HG02840 (cell line): Measurements from ENCODE around the gene GNG13.
"Not testable (repeated sequence)": the region's sequence is repeated elsewhere in the genome, so short reads cannot be mapped to it uniquely, and the experiment has no call there.

Source experiments
- ATAC-seq: cut with Tn5 transposase; IDR thresholded peaks from one replicate; pipeline ENCODE4 v1.9.1; 2021; ENCODE audit warnings: mild to moderate bottlenecking, moderate library complexity, moderate number of reproducible peaks; ENCODE audit not compliant: unreplicated experiment, low FRiP score

Gene GNG13

DNA sequence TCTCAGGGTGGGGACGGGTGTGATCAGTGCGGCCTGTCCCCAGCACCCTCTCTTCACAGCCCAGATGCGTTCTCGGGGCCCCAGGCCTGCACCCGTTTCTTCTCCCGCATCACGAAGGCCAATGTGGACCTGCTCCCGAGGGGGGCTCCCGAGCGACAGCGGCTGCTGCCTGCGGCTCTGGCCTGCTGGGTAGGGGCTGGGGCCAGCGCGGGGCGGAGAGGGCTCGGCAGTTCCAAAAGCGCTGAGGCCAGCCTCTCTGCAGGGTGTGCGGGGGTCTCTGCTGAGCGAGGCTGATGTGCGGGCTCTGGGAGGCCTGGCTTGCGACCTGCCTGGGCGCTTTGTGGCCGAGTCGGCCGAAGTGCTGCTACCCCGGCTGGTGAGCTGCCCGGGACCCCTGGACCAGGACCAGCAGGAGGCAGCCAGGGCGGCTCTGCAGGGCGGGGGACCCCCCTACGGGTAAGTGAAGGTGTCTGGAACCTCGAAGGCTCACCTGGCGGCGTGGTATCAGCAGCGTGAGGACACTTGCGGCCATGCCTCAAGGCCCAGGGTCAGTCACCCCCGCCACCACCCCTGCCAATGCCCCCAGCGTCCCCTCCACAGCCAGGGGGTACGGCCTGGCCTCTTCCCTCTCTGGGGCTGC lies 35.6 kb downstream of the GNG13 start:
- no peak for ATAC-seq

DNA sequence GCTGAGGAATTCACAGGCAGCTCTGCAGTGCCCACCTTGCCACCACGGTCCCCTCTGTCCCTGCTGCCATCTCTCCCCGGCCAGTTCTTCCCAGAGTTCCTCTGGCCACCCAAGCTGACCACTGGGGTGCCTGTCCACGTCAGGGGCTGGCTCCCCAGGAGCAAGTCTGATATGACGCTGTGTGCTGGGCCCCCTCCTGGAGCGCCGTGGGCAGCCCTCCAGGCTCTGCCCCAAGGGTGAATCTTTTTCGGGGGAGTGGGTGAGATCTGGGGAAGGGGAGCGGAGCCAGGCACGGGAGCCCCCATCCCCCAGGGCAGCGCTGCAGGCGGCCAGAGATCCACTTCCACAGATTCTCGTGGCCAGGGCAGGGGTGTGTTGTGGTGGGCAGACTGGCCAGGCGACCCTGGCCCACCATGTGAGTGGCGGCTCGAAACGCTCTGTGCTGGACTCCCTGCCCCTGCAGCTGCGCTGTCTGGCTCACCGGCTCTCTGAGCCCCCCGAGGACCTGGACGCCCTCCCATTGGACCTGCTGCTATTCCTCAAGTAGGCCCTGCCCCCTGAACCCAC lies 36.3 kb downstream of the GNG13 start:
- ATAC-seq, result no peak

DNA sequence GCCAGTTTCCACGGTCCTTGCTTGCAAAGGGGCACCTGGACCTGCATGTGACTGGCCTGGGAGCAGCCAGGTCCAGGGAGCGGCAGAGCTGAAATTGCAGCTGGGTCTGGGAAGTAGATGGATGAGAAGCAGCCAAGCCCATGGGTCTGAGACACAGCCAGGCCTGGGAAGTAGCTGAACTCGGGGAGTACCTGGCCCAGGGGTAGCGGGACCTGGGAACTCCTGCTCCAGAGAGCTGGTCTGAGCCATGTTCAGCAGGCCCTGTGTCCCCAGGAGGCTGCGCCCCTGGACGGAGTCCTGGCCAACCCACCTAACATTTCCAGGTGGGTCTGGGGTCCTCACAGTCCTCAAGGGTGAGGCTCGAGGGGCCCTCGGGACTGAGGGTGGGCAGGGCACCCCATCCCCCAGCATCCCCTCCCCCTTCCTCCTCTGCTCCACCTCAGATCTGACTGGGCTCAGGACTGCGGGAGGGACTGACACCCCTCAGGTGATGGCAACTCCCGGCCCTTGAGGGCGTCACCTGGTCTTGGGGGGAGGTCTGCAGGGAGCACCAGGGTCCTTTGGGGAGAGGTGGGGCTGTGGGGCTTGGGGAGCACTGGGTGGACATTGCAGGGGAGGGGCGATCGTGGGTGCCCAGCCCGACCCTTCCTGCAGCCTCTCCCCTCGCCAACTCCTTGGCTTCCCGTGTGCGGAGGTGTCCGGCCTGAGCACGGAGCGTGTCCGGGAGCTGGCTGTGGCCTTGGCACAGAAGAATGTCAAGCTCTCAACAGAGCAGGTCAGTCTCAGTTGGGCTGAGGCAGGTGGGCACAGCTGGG lies 37.0 kb downstream of the GNG13 start:
- ATAC-seq, result no peak

DNA sequence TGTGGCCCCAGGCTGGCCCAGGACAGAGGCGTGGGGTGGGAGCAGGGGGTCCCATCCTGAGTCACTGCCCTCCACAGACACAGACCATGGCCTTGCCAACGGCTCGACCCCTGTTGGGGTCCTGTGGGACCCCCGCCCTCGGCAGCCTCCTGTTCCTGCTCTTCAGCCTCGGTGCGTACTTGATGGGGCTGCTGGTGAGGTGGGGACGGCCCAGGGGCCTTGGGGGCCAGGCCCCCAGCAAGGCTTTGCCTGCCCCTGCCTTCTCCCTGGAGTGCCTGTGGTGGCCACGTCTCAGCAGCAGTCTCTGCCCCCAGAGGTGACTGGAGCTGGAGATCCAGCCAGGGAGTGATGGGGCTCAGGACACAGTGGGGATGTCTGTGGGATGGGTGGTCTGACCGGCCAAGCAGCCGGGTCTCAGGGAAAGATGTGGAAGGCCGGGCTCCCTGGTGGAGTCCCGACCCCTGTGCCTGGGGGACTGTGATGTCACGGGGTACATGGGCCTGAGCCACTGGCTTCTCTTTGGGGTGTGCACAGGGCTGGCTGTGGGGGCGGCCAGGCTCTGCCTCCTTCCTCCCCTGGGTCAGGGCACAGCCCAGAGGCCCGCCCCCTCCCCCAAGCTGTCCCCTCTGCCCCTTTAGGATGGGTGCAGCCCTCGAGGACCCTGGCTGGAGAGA lies 37.8 kb downstream of the GNG13 start:
- no peak for ATAC-seq

DNA sequence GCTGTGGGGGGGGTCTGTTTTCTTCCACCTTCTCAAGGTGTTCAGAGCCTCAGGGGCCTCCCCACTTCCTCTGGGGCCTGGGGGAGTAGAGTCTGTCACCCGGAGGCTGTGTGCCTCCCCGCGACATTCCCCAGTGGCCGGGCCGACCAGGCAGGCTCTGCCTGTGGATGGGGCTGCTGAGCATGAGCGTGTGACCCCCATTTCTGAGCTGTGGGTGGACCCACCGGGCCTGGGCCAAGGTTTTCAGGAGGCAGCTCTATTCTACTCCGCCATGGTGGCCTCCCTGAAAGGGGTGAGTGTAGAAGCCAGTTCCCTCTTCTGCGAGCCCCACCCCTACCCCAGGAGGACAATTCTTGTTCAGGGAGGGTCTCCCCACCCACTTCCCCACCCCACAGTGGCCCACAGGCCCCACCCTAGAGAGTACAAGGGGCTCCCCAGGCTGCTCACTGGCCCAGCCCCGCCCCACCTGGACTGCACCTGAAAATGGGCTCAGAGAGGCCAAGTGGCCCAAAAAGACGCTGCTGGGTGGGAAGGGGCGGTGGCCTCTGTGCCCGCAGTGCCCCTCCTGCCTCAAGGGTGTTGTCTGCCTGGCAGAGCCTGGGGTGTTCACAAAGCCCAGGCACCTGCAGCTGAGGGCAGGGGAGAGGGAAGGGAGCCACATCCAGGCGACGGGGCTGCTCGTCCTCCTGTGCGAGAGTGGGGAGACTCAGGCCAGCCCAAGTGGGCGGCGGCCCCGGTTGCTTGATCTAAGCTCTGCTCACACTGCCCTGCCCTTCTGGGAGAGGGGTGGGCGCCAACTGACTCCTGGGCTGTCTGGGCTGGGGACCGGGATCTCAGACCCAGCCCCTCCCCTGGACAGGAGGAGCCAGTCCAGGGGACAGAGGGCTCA lies 38.7 kb downstream of the GNG13 start:
- ATAC-seq, result no peak

DNA sequence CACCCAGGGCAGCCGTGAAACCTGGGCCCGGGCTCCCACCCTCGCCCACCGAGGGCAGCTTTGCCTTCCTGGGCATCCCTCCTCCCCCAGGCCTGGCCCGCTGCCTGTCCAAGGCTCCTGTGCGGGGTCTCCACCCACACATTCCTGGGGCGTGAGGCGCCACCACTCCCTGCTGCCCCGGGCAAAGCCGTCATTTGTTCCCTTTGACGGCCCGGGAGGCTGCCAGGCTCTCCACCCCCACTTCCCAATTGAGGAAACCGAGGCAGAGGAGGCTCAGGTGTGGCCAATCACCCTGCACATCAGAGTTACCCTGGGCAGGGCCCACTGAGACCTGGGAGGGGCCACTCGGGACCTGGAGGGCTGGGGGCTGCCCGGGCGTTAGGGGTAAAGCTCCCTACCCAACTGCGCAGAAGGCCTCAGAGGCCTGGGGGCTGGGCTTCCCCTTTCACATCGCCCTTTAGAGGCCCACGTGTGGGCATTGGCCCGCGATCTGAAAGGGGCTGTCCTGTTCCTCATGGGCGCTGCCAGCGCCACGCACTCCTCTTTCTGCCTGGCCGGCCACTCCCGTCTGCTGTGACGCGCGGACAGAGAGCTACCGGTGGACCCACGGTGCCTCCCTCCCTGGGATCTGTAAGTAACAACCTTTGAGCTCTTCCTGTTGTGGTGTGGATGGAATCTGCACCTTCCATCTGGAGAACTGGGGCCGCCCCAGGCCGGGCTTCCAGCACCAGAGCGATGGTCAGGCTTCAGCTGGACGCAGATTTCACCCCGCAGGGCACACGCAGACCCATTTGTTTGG lies 39.8 kb downstream of the GNG13 start, which contains the start of gene MSLN:
Gene MSLN, plus strand, starts transcription at position 190 of the 799 bp plus-strand sequence. CDS start 1,947 bp downstream, outside the sequence.
- ATAC-seq, result no peak

DNA sequence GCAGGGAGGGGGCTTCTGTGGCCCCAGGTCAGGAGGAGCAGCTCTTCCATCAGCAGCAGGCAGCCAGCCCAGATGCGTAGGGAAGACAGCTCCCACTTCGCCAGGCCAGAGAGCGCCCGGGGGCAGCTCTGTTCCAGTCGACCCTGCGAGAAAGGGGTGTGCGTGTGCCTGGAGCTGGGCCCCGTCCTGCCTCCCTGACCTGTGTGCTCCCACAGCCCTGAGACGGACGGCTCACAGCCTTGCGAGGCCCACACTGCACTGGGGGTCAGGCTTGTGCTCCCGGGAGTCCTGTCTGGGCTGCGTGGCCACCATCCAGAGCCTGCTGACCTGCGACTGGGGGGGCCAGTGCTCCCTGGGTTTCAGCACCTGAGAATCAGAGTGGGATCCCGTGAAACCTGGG lies 40.5 kb downstream of the GNG13 start:
- no peak for ATAC-seq

DNA sequence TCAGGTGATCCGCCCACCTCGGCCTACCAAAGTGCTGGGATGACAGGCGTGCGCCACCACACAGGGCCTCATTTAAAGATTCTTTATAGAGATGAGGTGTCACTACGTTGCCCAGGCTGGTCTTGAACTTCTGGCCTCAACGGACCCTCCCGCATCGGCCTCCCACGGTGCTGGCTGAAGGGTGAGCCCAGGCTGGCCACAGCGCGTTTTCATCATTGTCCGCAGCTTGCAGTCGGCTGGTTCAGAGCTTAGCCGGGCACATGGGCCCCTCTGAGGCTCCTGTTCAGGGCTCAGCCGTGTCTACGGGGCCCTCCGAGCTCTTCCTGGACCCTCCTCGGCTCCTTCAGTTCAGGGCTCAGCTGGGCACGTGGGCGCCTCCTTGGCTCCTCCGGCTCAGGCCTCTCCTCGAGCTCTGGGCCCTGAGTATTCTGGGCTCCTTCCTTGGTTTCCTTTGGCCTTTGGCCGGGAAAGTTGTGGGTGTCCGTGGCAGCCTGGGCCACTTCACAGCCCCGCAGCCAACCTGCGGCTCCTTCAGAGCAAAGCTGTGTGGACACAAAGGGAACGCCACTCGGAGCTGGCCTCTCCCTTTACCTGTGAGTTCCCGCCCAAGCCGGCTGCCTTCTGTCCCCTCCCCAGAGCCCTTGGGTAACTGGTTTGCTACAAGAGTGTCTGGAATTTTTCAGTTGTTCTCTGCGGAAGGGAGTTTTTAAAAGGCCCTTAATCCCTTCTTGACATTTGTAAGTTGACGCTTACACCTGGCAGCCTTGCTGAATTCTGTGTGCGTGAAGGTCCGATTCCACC lies 41.2 kb downstream of the GNG13 start:
- ATAC-seq, result no peak

DNA sequence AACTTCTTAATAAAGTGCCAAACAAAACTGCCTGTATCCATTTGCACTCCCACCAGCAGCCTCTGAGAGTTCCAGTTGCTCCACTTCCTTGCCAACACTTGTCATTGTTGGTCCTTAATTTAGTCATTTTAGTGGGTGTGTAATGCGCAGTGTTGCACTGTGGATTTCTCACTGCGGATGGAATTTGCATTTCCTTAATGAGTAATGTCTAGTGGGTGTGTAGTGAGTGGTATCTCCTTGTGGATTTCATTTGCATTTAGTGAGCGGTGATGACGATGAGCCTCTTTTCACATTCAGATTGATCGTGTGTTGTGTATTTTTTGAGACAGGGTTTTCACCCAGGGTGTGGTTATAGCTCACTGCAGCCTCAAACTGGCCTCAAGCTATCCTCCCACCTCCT lies 44.1 kb downstream of the GNG13 start:
- no peak for ATAC-seq

DNA sequence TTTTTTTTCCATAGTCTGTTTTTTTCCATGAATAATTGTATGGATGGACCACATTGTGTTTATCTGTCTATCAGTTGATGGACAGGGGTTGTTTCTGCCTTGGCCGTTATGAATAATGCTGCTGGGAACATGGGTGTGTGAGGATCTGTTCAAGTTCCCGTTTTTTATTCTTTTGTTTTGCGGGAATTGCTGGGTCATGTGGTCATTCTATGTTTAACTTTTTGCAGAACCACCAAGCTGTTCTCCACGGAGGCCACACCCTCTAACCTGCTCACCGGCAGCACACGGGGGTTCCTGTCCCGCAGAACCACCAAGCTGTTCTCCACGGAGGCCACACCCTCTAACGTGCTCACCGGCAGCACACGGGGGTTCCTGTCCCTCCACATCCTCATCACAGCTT lies 45.9 kb downstream of the GNG13 start:
- ATAC-seq, result no peak

DNA sequence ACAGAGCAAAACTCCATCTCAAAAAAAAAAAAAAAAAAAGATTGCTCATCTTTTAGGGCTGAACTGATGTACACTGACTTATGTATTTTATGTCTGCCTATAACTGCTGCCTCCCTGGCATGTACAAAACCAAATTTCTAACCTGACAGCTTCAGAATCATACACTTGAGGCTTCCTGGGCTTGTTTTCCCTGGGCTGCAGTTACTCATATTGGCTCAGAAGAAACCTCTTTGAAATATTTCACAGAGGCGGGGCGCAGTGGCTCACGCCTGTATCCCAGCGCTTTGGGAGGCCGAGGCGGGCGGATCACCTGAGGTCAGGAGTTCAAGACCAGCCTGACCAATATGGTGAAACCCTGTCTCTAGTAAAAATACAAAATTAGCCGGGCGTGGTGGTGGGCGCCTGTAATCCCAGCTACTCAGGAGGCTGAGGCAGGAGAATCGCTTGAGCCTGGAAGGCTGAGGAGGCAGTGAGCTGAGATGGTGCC lies 46.4 kb downstream of the GNG13 start:
- not testable (repeated sequence) for ATAC-seq

DNA sequence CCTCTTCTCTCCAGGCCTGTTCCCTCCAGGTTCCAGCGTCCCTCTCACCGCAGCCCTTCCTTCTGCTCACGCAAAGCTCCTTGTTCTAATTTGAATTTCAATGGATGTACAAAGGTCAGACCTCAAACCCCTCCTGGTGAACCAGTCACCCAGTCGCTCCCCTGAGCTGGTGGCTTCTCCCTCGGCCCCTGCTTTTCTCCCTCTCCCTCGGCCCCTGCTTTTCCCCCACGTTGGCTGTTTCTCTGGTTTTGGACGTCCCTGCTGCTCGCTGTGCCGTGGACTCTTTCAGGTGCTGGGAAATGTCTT lies 48.6 kb downstream of the GNG13 start:
- no peak for ATAC-seq

DNA sequence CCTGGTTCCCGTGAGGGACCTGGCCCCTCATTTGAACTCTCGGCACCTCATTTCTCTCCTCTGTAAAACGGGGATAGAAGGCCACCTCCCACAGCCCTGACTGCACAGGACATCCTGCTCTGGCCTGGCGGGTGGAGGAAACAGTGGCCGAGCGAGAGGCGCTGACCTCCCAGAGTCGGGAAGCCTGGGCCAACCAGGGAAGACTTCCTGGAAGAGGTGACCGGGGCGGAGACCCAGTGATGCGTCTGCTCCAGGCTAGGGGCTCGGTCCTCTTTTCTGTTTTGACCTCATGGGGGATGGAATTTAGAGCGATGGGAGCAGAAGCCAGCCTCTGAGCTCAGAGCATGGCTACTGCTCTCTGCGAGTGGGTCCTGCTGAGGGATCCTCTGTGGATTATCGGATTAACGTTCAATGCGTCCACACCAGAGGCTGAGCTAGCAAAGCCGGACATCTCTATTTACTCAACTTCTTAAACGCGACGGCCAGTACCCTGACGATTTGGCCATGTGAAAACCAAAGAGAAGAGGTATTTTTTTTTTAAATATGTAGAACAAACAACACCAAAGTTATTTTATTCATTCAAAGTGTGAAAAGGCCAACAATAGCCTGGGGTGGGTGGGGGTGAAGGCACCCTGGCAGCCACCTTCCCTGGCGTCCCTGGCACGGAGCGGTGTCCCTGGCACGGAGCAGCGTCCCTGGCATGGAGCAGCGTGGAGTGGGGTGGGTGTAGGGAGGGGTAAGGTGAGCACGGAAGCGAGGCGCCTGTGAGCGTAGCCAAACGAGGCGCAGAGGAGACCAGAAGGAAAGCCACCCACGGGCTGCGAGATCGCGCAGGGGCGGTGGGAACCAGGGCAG lies 49.2 kb downstream of the GNG13 start:
- no peak for ATAC-seq

DNA sequence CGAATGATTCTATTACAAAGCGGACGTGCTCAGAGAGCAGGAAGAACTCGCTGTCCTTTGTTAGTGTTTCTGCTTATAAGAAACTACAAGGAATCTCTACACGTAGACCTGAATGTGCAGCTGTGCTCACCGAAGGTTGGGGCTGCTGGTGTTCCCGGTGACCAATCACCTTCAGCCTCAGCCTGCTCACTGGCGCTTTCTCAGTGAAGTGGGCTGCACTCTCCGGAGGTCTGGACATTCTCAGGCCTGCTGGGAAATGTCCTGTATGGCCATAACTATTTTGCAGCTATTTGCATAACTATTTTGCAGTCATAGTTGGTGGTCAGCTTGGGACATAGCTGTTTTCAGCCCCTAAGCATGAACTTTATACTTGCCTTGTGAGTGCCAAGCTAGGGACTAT lies 50.0 kb downstream of the GNG13 start:
- no peak for ATAC-seq

DNA sequence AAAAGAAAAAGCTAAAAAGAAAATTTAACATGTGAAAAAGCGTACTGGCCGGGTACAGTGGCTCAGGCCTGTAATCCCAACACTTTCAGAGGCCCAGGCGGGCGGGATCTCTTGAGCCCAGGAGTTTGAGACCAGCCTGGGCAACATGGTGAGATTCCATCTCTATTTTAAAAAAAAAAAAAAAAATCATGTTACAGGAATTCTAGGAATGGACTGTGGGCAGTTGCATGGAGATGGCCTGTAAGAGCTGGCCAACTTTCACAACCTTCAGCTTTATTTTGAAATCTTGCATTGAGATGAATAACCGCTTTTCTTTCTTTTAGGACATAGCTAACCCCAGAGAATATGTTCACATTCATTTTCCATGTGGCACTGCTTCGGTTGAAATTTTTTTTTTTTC lies 51.5 kb downstream of the GNG13 start:
- ATAC-seq, result no peak
